ENCODE measurements around the gene HSH2D.

DNA sequence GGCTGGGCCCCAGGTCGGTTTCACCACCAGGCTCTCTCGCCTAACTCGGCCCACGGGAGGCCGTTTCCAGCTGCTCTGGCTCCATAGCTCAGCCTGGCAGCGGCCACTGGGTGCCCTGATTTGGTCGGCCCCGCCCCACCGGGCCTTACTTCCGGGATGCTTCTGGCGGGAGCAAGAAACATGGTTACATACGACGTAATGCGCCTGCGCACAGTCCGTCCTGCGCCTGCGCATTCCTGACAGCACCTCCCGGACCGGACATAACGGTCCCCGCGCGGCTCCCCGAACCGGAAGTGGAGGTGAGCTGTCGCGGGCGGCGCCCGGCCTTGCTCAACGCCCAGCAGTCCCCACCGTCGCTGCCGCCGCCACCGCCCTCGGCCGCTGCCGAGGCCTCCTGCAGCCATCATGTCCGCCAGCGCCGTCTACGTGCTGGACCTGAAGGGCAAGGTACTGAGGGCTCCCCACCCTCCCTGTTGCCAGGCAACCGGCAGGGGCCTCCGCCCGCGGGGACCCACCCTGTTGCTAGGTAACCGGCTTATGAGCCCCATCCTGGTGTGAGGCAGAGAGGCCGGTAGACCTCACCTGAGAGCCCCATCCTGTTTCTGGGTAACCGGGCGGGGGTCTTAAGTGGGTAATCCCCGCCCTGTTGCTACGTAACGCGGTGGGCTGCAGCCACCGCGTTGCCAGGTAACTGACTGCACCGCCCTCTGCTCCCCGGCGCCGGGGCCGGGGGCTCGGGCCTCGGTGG, 54.3 kb downstream of the HSH2D start, which contains the start of gene AP1M1:
- TF ChIP-seq, protein P1, sequence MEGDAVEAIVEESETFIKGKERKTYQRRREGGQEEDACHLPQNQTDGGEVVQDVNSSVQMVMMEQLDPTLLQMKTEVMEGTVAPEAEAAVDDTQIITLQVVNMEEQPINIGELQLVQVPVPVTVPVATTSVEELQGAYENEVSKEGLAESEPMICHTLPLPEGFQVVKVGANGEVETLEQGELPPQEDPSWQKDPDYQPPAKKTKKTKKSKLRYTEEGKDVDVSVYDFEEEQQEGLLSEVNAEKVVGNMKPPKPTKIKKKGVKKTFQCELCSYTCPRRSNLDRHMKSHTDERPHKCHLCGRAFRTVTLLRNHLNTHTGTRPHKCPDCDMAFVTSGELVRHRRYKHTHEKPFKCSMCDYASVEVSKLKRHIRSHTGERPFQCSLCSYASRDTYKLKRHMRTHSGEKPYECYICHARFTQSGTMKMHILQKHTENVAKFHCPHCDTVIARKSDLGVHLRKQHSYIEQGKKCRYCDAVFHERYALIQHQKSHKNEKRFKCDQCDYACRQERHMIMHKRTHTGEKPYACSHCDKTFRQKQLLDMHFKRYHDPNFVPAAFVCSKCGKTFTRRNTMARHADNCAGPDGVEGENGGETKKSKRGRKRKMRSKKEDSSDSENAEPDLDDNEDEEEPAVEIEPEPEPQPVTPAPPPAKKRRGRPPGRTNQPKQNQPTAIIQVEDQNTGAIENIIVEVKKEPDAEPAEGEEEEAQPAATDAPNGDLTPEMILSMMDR (IDR thresholded peaks at IDR 0.05), result no peak
- peak in 1 of 2 donors; percentile 37 for TF ChIP-seq POLR2A (IDR thresholded peaks at IDR 0.05)

All from suprapubic skin (tissue), 3 donors.